HEK293T (cell line): ENCODE measurements around the gene EYS.

Source experiments
- ARNT ChIP-seq: fragments of 450-650 bp; IDR thresholded peaks from 2 replicates; pipeline ENCODE4 v1.6.1; 2017; ENCODE audit warnings: mild to moderate bottlenecking
- FOXA1 ChIP-seq: fragments of 450-650 bp; IDR thresholded peaks from 2 replicates; pipeline ENCODE4 v1.6.1; 2016; ENCODE audit warnings: mild to moderate bottlenecking
- HDGF ChIP-seq: fragments of 450-650 bp; IDR thresholded peaks from 2 replicates; pipeline ENCODE4 v1.6.1; 2017; ENCODE audit warnings: antibody characterized with exemption, borderline replicate concordance
- L3MBTL2 ChIP-seq: fragments of 450-650 bp; conservative IDR thresholded peaks from 2 replicates; pipeline ENCODE4 v1.6.1; 2016; ENCODE audit warnings: mild to moderate bottlenecking
- NFRKB ChIP-seq: fragments of 450-650 bp; IDR thresholded peaks from 2 replicates; pipeline ENCODE4 v1.6.1; 2016; ENCODE audit warnings: mild to moderate bottlenecking, moderate library complexity
- PKNOX1 ChIP-seq: fragments of 450-650 bp; IDR thresholded peaks from 2 replicates; pipeline ENCODE4 v1.6.1; 2016
- SP1 ChIP-seq: fragments of 450-650 bp; IDR thresholded peaks from 2 replicates; pipeline ENCODE4 v1.6.1; 2017
- TARDBP ChIP-seq: fragments of 450-650 bp; IDR thresholded peaks from 2 replicates; pipeline ENCODE4 v1.6.1; 2016

DNA sequence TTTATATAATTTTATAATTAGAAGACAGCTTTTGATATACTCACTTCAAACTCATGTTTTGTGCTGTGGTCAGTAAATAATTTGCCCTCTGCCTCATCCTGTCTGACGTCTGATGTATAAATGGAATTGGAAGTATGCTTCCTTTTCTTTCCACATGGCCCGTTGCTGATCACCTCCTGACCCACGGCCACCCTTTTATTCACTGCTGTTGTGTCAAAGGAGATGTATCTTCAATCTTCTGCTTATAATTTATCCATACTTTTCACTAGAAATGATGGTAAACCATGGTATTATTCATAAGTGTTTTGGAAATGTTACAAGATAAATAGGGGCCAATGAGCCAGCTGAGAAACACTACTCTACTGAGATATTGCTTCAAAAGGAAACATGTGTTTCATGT lies 1229.6 kb downstream of the EYS start:
- no peak for TF ChIP-seq NFRKB
- no peak for TF ChIP-seq HDGF
- no peak for TF ChIP-seq ARNT
- no peak for TF ChIP-seq L3MBTL2
- TF ChIP-seq FOXA1, result no peak
- no peak for TF ChIP-seq SP1
- no peak for TF ChIP-seq TARDBP
- TF ChIP-seq PKNOX1, result no peak
